ENCODE measurements around the gene TMC1.
A peak's percentile ranks its signal among the peaks of the same experiment; 100 is the strongest.

Gene TMC1

DNA sequence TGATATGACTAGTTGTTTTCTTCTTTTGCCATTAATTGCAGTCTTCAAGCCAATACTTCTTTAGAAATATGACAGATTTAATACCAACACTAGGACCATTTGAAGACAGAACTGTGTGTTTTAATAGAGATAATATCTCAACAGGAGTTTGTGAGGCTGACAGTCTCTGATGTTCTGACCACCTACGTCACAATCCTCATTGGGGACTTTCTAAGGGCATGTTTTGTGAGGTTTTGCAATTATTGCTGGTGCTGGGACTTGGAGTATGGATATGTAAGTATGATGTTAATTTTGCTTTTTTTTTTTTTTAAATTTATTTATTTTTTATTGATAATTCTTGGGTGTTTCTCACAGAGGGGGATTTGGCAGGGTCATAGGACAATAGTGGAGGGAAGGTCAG is 283.8 kb downstream of the TMC1 start:
- no peak for TF ChIP-seq TEAD4 (IDR thresholded peaks at IDR 0.05)

DNA sequence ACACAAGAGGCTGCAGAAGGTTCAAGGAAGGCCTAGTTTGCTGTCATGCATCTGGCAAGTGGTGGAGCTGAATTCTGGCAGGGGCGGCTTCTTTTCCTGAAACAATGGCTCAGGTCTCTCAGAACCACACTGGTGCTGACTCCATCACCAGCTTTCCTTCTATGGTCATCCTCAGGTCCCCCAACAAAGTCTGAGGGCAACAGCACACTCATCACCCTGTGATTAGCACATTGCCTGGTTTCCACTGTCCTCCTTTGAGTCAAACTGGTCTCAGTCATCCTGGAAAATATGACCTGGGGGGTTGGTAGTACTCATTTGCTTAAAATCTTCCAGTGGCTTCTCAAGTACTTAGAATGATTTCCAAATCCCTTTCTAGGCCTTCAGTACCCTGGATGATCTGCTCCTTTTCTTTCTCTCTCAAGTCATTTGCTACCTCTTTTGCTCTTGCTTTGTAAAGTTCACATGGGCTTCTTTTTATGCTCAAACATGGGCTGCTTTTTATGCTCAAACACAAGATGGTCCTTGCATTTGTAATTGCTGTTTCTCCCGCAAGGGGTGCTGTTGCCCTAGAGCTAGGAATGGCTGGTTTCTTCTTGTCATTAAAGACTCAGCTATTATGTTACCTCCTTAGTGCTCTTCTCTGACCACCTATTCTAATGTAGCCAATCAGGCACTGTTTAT is 286.5 kb downstream of the TMC1 start:
- peak; percentile 25; the same call in 1 of the 2 replicates for TF ChIP-seq RAD21 (IDR thresholded peaks at IDR 0.05; ENCODE audit: low read depth)
- no peak for TF ChIP-seq EP300 (IDR thresholded peaks at IDR 0.05; ENCODE audit: borderline replicate concordance)

DNA sequence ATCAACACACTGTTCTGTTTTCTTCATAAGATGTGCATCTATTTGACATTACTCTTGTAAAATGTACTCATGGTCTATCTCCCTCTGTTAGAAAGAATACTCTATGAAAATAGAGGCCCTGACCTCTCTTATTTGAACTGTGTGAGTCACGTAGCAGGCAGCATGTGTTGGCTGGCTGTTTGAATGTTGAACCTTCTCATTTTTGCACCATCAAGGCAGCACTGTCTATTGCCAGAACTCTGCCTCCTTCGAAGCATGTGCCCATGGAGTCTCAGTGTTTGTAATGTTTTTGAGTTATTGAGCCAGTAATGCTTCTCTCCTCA is 287.0 kb downstream of the TMC1 start:
- TF ChIP-seq TAF1 (IDR thresholded peaks at IDR 0.05; ENCODE audit: low read depth): no peak
- TF ChIP-seq, protein P1, sequence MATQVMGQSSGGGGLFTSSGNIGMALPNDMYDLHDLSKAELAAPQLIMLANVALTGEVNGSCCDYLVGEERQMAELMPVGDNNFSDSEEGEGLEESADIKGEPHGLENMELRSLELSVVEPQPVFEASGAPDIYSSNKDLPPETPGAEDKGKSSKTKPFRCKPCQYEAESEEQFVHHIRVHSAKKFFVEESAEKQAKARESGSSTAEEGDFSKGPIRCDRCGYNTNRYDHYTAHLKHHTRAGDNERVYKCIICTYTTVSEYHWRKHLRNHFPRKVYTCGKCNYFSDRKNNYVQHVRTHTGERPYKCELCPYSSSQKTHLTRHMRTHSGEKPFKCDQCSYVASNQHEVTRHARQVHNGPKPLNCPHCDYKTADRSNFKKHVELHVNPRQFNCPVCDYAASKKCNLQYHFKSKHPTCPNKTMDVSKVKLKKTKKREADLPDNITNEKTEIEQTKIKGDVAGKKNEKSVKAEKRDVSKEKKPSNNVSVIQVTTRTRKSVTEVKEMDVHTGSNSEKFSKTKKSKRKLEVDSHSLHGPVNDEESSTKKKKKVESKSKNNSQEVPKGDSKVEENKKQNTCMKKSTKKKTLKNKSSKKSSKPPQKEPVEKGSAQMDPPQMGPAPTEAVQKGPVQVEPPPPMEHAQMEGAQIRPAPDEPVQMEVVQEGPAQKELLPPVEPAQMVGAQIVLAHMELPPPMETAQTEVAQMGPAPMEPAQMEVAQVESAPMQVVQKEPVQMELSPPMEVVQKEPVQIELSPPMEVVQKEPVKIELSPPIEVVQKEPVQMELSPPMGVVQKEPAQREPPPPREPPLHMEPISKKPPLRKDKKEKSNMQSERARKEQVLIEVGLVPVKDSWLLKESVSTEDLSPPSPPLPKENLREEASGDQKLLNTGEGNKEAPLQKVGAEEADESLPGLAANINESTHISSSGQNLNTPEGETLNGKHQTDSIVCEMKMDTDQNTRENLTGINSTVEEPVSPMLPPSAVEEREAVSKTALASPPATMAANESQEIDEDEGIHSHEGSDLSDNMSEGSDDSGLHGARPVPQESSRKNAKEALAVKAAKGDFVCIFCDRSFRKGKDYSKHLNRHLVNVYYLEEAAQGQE (IDR thresholded peaks at IDR 0.05; ENCODE audit: low read depth): no peak
- TF ChIP-seq CEBPB (IDR thresholded peaks at IDR 0.05): no peak
- no peak for TF ChIP-seq RAD21 (IDR thresholded peaks at IDR 0.05; ENCODE audit: low read depth)
- TF ChIP-seq, protein P2, sequence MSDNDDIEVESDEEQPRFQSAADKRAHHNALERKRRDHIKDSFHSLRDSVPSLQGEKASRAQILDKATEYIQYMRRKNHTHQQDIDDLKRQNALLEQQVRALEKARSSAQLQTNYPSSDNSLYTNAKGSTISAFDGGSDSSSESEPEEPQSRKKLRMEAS (IDR thresholded peaks at IDR 0.05): no peak
- no peak for TF ChIP-seq TCF12 (IDR thresholded peaks at IDR 0.05; ENCODE audit: low read depth)
- TF ChIP-seq, protein P3, sequence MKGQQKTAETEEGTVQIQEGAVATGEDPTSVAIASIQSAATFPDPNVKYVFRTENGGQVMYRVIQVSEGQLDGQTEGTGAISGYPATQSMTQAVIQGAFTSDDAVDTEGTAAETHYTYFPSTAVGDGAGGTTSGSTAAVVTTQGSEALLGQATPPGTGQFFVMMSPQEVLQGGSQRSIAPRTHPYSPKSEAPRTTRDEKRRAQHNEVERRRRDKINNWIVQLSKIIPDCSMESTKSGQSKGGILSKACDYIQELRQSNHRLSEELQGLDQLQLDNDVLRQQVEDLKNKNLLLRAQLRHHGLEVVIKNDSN (IDR thresholded peaks at IDR 0.05): no peak
- no peak for TF ChIP-seq TEAD4 (IDR thresholded peaks at IDR 0.05)
- TF ChIP-seq CREB1 (IDR thresholded peaks at IDR 0.05; ENCODE audit: low read depth): no peak
- no peak for TF ChIP-seq EGR1 (IDR thresholded peaks at IDR 0.05)
- TF ChIP-seq EP300 (IDR thresholded peaks at IDR 0.05; ENCODE audit: borderline replicate concordance): no peak
- TF ChIP-seq ZBTB7A (IDR thresholded peaks at IDR 0.05; ENCODE audit: low read depth): no peak
- no peak for TF ChIP-seq NFIC (IDR thresholded peaks at IDR 0.05)
- TF ChIP-seq FOXM1 (IDR thresholded peaks at IDR 0.05; ENCODE audit: borderline replicate concordance, low read depth): no peak
- TF ChIP-seq YY1 (IDR thresholded peaks at IDR 0.05; ENCODE audit: low read depth): no peak

DNA sequence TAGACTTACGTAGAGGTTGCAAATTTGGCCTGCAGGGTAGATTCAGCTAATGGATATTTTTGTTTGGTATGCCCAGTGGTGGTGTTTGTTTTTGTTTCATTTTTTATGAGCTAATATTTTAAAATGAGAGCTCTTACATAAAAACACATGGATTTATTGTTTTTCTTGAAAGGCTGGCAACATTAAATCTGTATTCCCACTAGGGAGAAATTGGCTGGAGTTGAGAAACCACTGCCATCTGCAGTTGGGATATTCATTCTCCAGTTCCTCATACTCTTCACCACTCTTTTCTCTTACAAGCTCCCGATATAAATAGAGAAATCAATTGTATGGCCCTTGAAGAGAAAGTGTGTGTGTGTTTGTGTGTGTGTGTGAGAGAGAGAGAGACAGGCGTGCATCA is 288.2 kb downstream of the TMC1 start:
- TF ChIP-seq CREB1 (IDR thresholded peaks at IDR 0.05; ENCODE audit: low read depth) (no peak), EGR1 (IDR thresholded peaks at IDR 0.05) (no peak), FOXM1 (IDR thresholded peaks at IDR 0.05; ENCODE audit: borderline replicate concordance, low read depth) (no peak), TCF12 (IDR thresholded peaks at IDR 0.05; ENCODE audit: low read depth) (no peak), YY1 (IDR thresholded peaks at IDR 0.05; ENCODE audit: low read depth) (no peak)
- TF ChIP-seq, protein P2 (IDR thresholded peaks at IDR 0.05): no peak
- TF ChIP-seq, protein P3 (IDR thresholded peaks at IDR 0.05): no peak

DNA sequence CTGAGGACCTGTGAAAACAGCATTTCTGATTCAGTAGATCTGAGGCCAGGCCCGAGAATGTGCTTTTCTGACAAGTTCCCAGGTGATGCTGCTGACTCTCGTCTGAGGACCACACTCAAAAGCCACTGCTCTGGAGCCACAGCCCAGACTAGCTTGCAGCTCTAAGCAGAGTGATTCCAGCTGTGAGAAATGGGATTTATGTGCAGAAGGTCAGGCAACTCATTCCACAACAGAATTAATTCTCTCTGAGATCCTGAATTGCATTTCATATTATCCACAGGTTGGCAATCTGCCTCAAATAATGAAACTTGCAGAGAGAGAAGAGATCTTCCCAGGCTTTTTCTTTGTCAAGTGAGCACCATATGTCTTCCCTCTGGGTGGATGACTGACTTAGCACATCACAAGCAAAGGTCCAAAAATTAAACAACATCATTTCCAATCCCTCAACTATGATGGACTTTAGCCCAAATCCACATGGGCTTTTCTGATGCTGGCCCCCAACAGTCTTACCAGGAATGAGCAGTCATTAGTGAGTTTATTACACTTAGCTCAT is 291.2 kb downstream of the TMC1 start:
- TF ChIP-seq, protein P2 (IDR thresholded peaks at IDR 0.05): no peak
- TF ChIP-seq EGR1 (IDR thresholded peaks at IDR 0.05): no peak
- TF ChIP-seq YY1 (IDR thresholded peaks at IDR 0.05; ENCODE audit: low read depth): no peak
- no peak for TF ChIP-seq RAD21 (IDR thresholded peaks at IDR 0.05; ENCODE audit: low read depth)
- TF ChIP-seq TAF1 (IDR thresholded peaks at IDR 0.05; ENCODE audit: low read depth): no peak
- no peak for TF ChIP-seq NFIC (IDR thresholded peaks at IDR 0.05)
- TF ChIP-seq CREB1 (IDR thresholded peaks at IDR 0.05; ENCODE audit: low read depth): no peak
- no peak for TF ChIP-seq CEBPB (IDR thresholded peaks at IDR 0.05)
- TF ChIP-seq ZBTB7A (IDR thresholded peaks at IDR 0.05; ENCODE audit: low read depth): no peak
- TF ChIP-seq TCF12 (IDR thresholded peaks at IDR 0.05; ENCODE audit: low read depth): no peak
- TF ChIP-seq, protein P1 (IDR thresholded peaks at IDR 0.05; ENCODE audit: low read depth): no peak
- TF ChIP-seq FOXM1 (IDR thresholded peaks at IDR 0.05; ENCODE audit: borderline replicate concordance, low read depth): no peak
- TF ChIP-seq, protein P3 (IDR thresholded peaks at IDR 0.05): no peak
- TF ChIP-seq EP300 (IDR thresholded peaks at IDR 0.05; ENCODE audit: borderline replicate concordance): no peak
- TF ChIP-seq TEAD4 (IDR thresholded peaks at IDR 0.05): no peak

Data from Ishikawa (cell line).